ENCODE data around the gene CCDC17. TPM values are rescaled to one million over a fixed set of nuclear protein-coding genes. Genes with fewer than 3 reads are reported as not detected.

The CCDC17 gene
- total and polyA plus RNA-seq, 2 donors (not counting 3 experiments of a cell fraction or from before 2014, with no cell fraction given), result 1.3 to 3.5 TPM

DNA sequence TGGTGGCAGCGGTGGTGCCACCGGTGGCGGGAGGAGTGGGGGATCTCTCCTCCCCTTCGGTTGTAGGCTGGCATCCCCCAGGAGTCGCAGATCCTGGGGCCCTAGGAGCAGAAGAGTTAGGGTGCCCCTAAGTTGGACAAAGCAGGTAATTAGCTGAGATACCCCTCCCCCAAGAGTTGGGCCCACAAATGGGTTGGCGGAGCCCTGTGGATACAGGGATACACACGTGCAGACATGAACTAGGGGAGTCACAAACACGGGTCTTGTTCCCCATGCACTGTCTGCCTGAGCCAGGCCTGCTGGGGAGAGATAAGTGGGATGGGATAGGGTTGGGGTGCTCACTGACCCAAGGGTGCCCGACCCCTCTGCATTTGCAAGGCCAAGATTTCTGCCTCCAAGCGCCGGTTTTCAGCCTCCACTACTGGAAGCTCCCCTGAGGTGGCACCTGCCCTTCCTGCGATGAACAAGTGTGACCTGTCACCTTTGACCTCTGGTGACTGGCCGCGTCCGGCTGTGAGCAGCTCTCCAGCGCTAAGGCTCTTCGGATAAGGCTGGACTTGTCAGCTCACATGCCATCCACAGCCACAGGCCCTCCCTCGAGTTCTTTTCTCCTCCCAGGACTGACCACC lies 1.8 kb downstream of the CCDC17 start:
- no peaks in the 10 kb centered on the region for H3K9me1 ChIP-seq (replicated peaks; ENCODE audit: control insufficient read depth, extremely low read depth, insufficient read depth, low read length)
- H3K4me1 ChIP-seq (ENCODE audit: control insufficient read depth, extremely low read depth, insufficient read depth, low read length), result peaks cover 51% of the 10 kb centered on the region
- TF ChIP-seq GATA2 (IDR thresholded peaks at IDR 0.05; ENCODE audit: insufficient read depth, insufficient read length, low read depth, low read length), result no peak
- TF ChIP-seq, protein P1, sequence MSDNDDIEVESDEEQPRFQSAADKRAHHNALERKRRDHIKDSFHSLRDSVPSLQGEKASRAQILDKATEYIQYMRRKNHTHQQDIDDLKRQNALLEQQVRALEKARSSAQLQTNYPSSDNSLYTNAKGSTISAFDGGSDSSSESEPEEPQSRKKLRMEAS (IDR thresholded peaks at IDR 0.05; ENCODE audit: insufficient read depth, insufficient read length), result no peak
- TF ChIP-seq MYC (IDR thresholded peaks at IDR 0.05; ENCODE audit: low read depth, low read length), result no peak
- no peak for TF ChIP-seq EZH2 (IDR thresholded peaks at IDR 0.05; ENCODE audit: borderline replicate concordance, low read depth, low read length, severe bottlenecking)
- TF ChIP-seq, protein P2, sequence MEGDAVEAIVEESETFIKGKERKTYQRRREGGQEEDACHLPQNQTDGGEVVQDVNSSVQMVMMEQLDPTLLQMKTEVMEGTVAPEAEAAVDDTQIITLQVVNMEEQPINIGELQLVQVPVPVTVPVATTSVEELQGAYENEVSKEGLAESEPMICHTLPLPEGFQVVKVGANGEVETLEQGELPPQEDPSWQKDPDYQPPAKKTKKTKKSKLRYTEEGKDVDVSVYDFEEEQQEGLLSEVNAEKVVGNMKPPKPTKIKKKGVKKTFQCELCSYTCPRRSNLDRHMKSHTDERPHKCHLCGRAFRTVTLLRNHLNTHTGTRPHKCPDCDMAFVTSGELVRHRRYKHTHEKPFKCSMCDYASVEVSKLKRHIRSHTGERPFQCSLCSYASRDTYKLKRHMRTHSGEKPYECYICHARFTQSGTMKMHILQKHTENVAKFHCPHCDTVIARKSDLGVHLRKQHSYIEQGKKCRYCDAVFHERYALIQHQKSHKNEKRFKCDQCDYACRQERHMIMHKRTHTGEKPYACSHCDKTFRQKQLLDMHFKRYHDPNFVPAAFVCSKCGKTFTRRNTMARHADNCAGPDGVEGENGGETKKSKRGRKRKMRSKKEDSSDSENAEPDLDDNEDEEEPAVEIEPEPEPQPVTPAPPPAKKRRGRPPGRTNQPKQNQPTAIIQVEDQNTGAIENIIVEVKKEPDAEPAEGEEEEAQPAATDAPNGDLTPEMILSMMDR (IDR thresholded peaks at IDR 0.05; ENCODE audit: extremely low read depth in 1 of 2, insufficient read depth in 1 of 2, low read depth in 1 of 2, low read length in 2 of 2), result no peak
- no peak for TF ChIP-seq POLR2A (IDR thresholded peaks at IDR 0.05; ENCODE audit: low read depth, low read length)
- TF ChIP-seq POLR2AphosphoS5 (IDR thresholded peaks at IDR 0.05; ENCODE audit: insufficient read depth, low read depth, low read length), result no peak
- no peak for TF ChIP-seq FOS (IDR thresholded peaks at IDR 0.05; ENCODE audit: borderline replicate concordance, insufficient read depth, low read length)
- TF ChIP-seq JUN (IDR thresholded peaks at IDR 0.05; ENCODE audit: borderline replicate concordance, insufficient read depth, insufficient read length, low read depth), result no peak
- H2AFZ ChIP-seq (ENCODE audit: low read depth, low read length), result no peak overlapping the region
- FAIRE-seq (no peak), DNase-seq (ENCODE audit: low read depth, low spot score) (no peak)
- H3K9ac ChIP-seq (replicated peaks; ENCODE audit: extremely low read depth, insufficient read depth, low read length), result no peak overlapping the region
- BruUV-seq (replicated peaks), result no TSS peak
- no peak overlapping the region for H3K4me2 ChIP-seq (ENCODE audit: insufficient read depth, low read length)
- ChIA-PET CTCF (no interaction called here), POLR2A (no interaction called here)
- dilution Hi-C loops (cut with MboI; ENCODE audit: extremely low pct_ligation_motif_present, low sequenced_read_pairs), result no loop called here
- intact Hi-C loops (cut with micrococcal nuclease), result loop anchor here (2.0 kb wide), 1 partner anchor 37 kb away; the partner anchor contains the start of gene NASP
- H3K4me3 ChIP-seq (replicated peaks in 1 of 3; ENCODE audit: insufficient read depth in 1 of 3, low read depth in 1 of 3, low read length in 3 of 3), result no peak overlapping the region
- H3K27me3 ChIP-seq (ENCODE audit: control insufficient read depth in 2 of 2, insufficient read depth in 2 of 2, low read length in 2 of 2), result no peaks in the 10 kb centered on the region
- H4K20me1 ChIP-seq (replicated peaks; ENCODE audit: control insufficient read depth, extremely low read depth, insufficient read depth, low read length), result no peaks in the 10 kb centered on the region
- peaks cover 0 to 17% of the 10 kb centered on the region in 2 experiments for H3K36me3 ChIP-seq (ENCODE audit: control insufficient read depth in 2 of 2, extremely low read depth in 1 of 2, insufficient read depth in 2 of 2, low read length in 2 of 2)
- no peak overlapping the region for H3K27ac ChIP-seq (ENCODE audit: insufficient read depth, low read depth, low read length)
- no peaks in the 10 kb centered on the region for H3K9me3 ChIP-seq (replicated peaks; ENCODE audit: control insufficient read depth, insufficient read depth, low read length)
- no peaks in the 10 kb centered on the region for H3K79me2 ChIP-seq (ENCODE audit: control insufficient read depth, insufficient read depth, low read length)
